Cardiac muscle cell (in vitro differentiated cells and primary cell): ENCODE measurements around the gene CYP4V2. TPM values are rescaled to one million over a fixed set of nuclear protein-coding genes. Genes with fewer than 3 reads are reported as not detected.
A peak's percentile ranks its signal among the peaks of the same experiment; 100 is the strongest.

Source experiments
- DNase-seq, 2 donors: peaks; one replicate each; pipeline versions ENCODE4 v3.0.0 to v3.0.0-alpha.2; 2010 to 2017; ENCODE audit warnings: low read depth in 1 of 2, low spot score in 1 of 2
- H3K27ac ChIP-seq: fragments of 200-600 bp; sonication (generic); 2 replicates; pipeline ENCODE4 v1.5.1; 2016
- H3K27me3 ChIP-seq: fragments of 200-600 bp; sonication (generic); 2 replicates; pipeline ENCODE4 v1.6.0; 2016; ENCODE audit warnings: control low read depth
- H3K36me3 ChIP-seq: fragments of 200-600 bp; sonication (generic); 2 replicates; pipeline ENCODE4 v1.5.1; 2016; ENCODE audit warnings: control low read depth
- H3K4me1 ChIP-seq: fragments of 200-600 bp; sonication (generic); 2 replicates; pipeline ENCODE4 v1.8.1; 2017; ENCODE audit warnings: low read depth, mild to moderate bottlenecking, mixed run types
- H3K4me3 ChIP-seq: fragments of 200-600 bp; sonication (generic); 2 replicates; pipeline ENCODE4 v1.5.1; 2016; ENCODE audit warnings: mild to moderate bottlenecking
- H3K9me3 ChIP-seq: fragments of 200-600 bp; sonication (generic); 2 replicates; pipeline ENCODE4 v1.5.1; 2017; ENCODE audit warnings: low read depth, mild to moderate bottlenecking, control low read depth
- CTCF ChIP-seq: IDR thresholded peaks from 2 replicates; pipeline ENCODE4 v1.5.1; 2012; ENCODE audit warnings: low read depth, mild to moderate bottlenecking, low read length
- polyA plus RNA-seq: library from polyadenylated mRNA; unstranded; fragments of >200 nt; fragmentation: Nextera tagmentation; extraction: Ambion mirVana; gene quantifications from 2 replicates; pipeline ENCODE4 v1.2.1, GENCODE V29; 2016
- total RNA-seq: library from RNA; depleted of rRNA; stranded (reverse); fragments of >200 nt; gene quantifications from 2 replicates; pipeline ENCODE4 v1.2.3, GENCODE V29; 2016

The CYP4V2 gene
- total and polyA plus RNA-seq, 2 experiments from 2014 or later: 7.2 to 7.3 TPM

- H3K27me3 ChIP-seq: no peaks in the 10 kb centered on the region
- H3K4me1 ChIP-seq: peaks cover 10% of the 10 kb centered on the region
- no peaks in the 10 kb centered on the region for H3K36me3 ChIP-seq
- H3K9me3 ChIP-seq: no peaks in the 10 kb centered on the region
- H3K27ac ChIP-seq: no peak overlapping the region
- DNase-seq: peak in 1 of 2 donors; percentile 84
- no peak overlapping the region for H3K4me3 ChIP-seq
- TF ChIP-seq CTCF: no peak
Measured at GRCh38 chr4:186204103-186204559, 12.8 kb downstream of the CYP4V2 start.

GRCh38 chr4:186204686-186205085 lies 13.3 kb downstream of the CYP4V2 start:
- H3K9me3 ChIP-seq: no peaks in the 10 kb centered on the region
- no peak for DNase-seq
- H3K27ac ChIP-seq: no peak overlapping the region
- H3K27me3 ChIP-seq: no peaks in the 10 kb centered on the region
- no peaks in the 10 kb centered on the region for H3K36me3 ChIP-seq
- no peak for TF ChIP-seq CTCF
- H3K4me1 ChIP-seq: peaks cover 10% of the 10 kb centered on the region
- H3K4me3 ChIP-seq: no peak overlapping the region

- TF ChIP-seq CTCF: no peak
- H3K9me3 ChIP-seq: no peaks in the 10 kb centered on the region
Measured at GRCh38 chr4:186205156-186205555, 13.8 kb downstream of the CYP4V2 start.

GRCh38 chr4:186216465-186217024 lies 25.2 kb downstream of the CYP4V2 start:
- H3K27me3 ChIP-seq: no peaks in the 10 kb centered on the region
- no peak for TF ChIP-seq CTCF
- H3K27ac ChIP-seq: no peak overlapping the region
- DNase-seq: peak in 1 of 2 donors; percentile 4
- no peak overlapping the region for H3K4me3 ChIP-seq
- no peaks in the 10 kb centered on the region for H3K9me3 ChIP-seq
- H3K36me3 ChIP-seq: no peaks in the 10 kb centered on the region
- H3K4me1 ChIP-seq: no peaks in the 10 kb centered on the region

More at GRCh38 chr4:186205156-186205555, 13.8 kb downstream of the CYP4V2 start:
- no peaks in the 10 kb centered on the region for H3K27me3 ChIP-seq
- H3K4me3 ChIP-seq: no peak overlapping the region
- H3K36me3 ChIP-seq: no peaks in the 10 kb centered on the region
- no peak overlapping the region for H3K27ac ChIP-seq
- DNase-seq: no peak
- H3K4me1 ChIP-seq: peaks cover 10% of the 10 kb centered on the region

GRCh38 chr4:186217733-186218293 lies 26.4 kb downstream of the CYP4V2 start:
- no peak for TF ChIP-seq CTCF

More at GRCh38 chr4:186217733-186218293, 26.4 kb downstream of the CYP4V2 start:
- Histone ChIP-seq H3K36me3 (no peaks in the 10 kb centered on the region), H3K9me3 (no peaks in the 10 kb centered on the region), H3K27me3 (no peaks in the 10 kb centered on the region), H3K4me3 (no peak overlapping the region), H3K4me1 (no peaks in the 10 kb centered on the region), H3K27ac (no peak overlapping the region)
- DNase-seq: no peak
